ENCODE results near the gene MDFI. TPM values are rescaled to one million over a fixed set of nuclear protein-coding genes. Genes with fewer than 3 reads are reported as not detected.

MDFI gene
- polyA plus RNA-seq, 2 of the 4 experiments (the other 2 are of a cell fraction) = 0.06 to 0.30 TPM

DNA sequence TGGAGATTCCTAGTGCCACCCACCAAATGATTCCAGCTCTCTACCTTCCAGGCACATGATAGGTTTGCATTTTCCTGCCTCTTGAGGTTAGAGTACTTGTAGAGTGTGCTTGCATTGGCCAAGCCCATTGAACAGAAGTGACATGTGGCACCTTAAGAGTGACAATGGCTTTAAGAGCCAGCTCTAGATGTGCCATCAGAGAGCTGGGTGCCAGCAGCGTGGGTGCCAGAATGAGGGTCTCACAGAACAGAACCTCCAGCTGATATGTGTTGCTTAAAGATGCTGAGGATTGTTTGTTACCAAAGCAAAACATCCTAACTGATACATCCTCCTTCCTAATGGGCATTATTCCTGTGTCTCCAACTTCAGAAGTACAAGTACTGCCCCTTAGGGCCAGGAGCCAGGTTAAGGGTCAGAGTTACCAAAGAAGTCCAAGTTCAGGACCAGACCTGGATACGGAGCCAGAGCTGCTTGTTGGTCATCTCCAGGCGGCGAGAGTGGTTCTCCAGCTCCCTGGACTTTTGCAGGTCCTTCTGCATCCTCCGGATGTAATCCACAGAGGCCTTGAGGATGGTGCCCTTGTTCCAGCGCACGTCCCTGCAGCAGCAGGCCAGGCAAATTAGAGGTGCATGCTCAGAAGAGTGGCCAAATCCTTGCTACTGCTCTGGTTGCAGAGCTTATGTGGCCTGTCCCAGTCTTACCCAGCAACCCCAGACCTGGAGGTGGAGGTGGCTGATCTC is 47.5 kb downstream of the MDFI start:
- Histone ChIP-seq H3K9me3 (no peaks in the 10 kb centered on the region), H3K4me3 (no peak overlapping the region), H3K4me2 (no peak overlapping the region), H3K27ac (no peak overlapping the region), H3K4me1 (peaks cover 7% of the 10 kb centered on the region; the same call in 1 of the 3 replicates)
- CTCF ChIA-PET = interaction anchor here (0.9 to 11.5 kb wide), 9 partner anchors 19 to 336 kb away, joined by 3 to 214 read pairs (median 17); partner anchors contain the start of gene TOMM6
- POLR2A ChIA-PET = no interaction called here
- DNase-seq (ENCODE audit: low read depth in 1 of 2, low spot score in 1 of 2) (no peak), ATAC-seq (no peak), FAIRE-seq (no peak)
- 81% methylated on average over 2 of the region's 7 CpGs for WGBS (ENCODE audit: missing lambda C conversion rate)
- TF ChIP-seq RAD21 (conservative IDR thresholded peaks at IDR 0.05 in 1 of 2, IDR thresholded peaks at IDR 0.05 in 1 of 2) (no peak), ESRRA (IDR thresholded peaks at IDR 0.05; ENCODE audit: borderline replicate concordance, low read length) (no peak), ZNF302 (CRISPR knock-in tag; IDR thresholded peaks at IDR 0.05) (no peak), POLR2AphosphoS2 (conservative IDR thresholded peaks at IDR 0.05; ENCODE audit: low read length) (no peak), CBX2 (IDR thresholded peaks at IDR 0.05; ENCODE audit: borderline replicate concordance, low read depth) (no peak), HEYL (CRISPR knock-in tag; IDR thresholded peaks at IDR 0.05) (no peak), HOXB5 (CRISPR knock-in tag; IDR thresholded peaks at IDR 0.05) (no peak), CHD2 (IDR thresholded peaks at IDR 0.05; ENCODE audit: low read length, partially characterized antibody) (no peak), ZFP36 (IDR thresholded peaks at IDR 0.05; ENCODE audit: borderline replicate concordance, partially characterized antibody) (no peak), NFE2L2 (conservative IDR thresholded peaks at IDR 0.05; ENCODE audit: low read length) (no peak), CBX8 (IDR thresholded peaks at IDR 0.05) (no peak), FOSB (CRISPR knock-in tag; IDR thresholded peaks at IDR 0.05) (no peak), EP300 (IDR thresholded peaks at IDR 0.05) (no peak)
- TF ChIP-seq, protein P1, sequence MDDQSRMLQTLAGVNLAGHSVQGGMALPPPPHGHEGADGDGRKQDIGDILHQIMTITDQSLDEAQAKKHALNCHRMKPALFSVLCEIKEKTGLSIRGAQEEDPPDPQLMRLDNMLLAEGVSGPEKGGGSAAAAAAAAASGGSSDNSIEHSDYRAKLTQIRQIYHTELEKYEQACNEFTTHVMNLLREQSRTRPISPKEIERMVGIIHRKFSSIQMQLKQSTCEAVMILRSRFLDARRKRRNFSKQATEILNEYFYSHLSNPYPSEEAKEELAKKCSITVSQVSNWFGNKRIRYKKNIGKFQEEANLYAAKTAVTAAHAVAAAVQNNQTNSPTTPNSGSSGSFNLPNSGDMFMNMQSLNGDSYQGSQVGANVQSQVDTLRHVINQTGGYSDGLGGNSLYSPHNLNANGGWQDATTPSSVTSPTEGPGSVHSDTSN (IDR thresholded peaks at IDR 0.05) = no peak
- TF ChIP-seq, protein P2, sequence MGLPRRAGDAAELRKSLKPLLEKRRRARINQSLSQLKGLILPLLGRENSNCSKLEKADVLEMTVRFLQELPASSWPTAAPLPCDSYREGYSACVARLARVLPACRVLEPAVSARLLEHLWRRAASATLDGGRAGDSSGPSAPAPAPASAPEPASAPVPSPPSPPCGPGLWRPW (IDR thresholded peaks at IDR 0.05) = no peak
- TF ChIP-seq, protein P3, sequence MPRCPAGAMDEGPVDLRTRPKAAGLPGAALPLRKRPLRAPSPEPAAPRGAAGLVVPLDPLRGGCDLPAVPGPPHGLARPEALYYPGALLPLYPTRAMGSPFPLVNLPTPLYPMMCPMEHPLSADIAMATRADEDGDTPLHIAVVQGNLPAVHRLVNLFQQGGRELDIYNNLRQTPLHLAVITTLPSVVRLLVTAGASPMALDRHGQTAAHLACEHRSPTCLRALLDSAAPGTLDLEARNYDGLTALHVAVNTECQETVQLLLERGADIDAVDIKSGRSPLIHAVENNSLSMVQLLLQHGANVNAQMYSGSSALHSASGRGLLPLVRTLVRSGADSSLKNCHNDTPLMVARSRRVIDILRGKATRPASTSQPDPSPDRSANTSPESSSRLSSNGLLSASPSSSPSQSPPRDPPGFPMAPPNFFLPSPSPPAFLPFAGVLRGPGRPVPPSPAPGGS (IDR thresholded peaks at IDR 0.05) = no peak
- TF ChIP-seq, protein P4, sequence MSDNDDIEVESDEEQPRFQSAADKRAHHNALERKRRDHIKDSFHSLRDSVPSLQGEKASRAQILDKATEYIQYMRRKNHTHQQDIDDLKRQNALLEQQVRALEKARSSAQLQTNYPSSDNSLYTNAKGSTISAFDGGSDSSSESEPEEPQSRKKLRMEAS (IDR thresholded peaks at IDR 0.05) = no peak
- TF ChIP-seq, protein P5, sequence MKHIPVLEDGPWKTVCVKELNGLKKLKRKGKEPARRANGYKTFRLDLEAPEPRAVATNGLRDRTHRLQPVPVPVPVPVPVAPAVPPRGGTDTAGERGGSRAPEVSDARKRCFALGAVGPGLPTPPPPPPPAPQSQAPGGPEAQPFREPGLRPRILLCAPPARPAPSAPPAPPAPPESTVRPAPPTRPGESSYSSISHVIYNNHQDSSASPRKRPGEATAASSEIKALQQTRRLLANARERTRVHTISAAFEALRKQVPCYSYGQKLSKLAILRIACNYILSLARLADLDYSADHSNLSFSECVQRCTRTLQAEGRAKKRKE (CRISPR knock-in tag; IDR thresholded peaks at IDR 0.05; ENCODE audit: low read depth) = no peak
- TF ChIP-seq, protein P6, sequence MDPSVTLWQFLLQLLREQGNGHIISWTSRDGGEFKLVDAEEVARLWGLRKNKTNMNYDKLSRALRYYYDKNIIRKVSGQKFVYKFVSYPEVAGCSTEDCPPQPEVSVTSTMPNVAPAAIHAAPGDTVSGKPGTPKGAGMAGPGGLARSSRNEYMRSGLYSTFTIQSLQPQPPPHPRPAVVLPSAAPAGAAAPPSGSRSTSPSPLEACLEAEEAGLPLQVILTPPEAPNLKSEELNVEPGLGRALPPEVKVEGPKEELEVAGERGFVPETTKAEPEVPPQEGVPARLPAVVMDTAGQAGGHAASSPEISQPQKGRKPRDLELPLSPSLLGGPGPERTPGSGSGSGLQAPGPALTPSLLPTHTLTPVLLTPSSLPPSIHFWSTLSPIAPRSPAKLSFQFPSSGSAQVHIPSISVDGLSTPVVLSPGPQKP (IDR thresholded peaks at IDR 0.05; ENCODE audit: low read depth, low read length) = no peak
- TF ChIP-seq, protein P7, sequence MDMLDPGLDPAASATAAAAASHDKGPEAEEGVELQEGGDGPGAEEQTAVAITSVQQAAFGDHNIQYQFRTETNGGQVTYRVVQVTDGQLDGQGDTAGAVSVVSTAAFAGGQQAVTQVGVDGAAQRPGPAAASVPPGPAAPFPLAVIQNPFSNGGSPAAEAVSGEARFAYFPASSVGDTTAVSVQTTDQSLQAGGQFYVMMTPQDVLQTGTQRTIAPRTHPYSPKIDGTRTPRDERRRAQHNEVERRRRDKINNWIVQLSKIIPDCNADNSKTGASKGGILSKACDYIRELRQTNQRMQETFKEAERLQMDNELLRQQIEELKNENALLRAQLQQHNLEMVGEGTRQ (IDR thresholded peaks at IDR 0.05) = no peak
